Omental fat pad (tissue), 4 donors: Measurements from ENCODE around the gene TEX22. TPM values are rescaled to one million over a fixed set of nuclear protein-coding genes. Genes with fewer than 3 reads are reported as not detected.

Source experiments
- ATAC-seq: fragments of 150-250 bp; one replicate; pipeline ENCODE4 v1.9.1; 2016; ENCODE audit warnings: mild to moderate bottlenecking, moderate library complexity; ENCODE audit not compliant: low FRiP score
- DNase-seq: peaks from one replicate; pipeline ENCODE4 v3.0.0-alpha.2; 2019; ENCODE audit warnings: low spot score
- CTCF ChIP-seq, 3 donors: fragments of 450-650 bp; IDR thresholded peaks; one replicate each; pipeline ENCODE4 v1.5.1; 2016 to 2017; ENCODE audit warnings: antibody characterized with exemption in 3 of 3, mild to moderate bottlenecking in 3 of 3, moderate library complexity in 2 of 3
- total RNA-seq, 4 donors: library from RNA; depleted of rRNA; stranded (reverse); fragments of >200 nt; gene quantifications; one replicate each; pipeline ENCODE4 v1.1.0, GENCODE V29; 2016

The TEX22 gene
- total RNA-seq, 4 donors from 2014 or later: 0.24 to 0.47 TPM; not detected in 2

GRCh38 chr14:105436402-105436801 is 38.1 kb downstream of the TEX22 start:
- ATAC-seq: no peak
- DNase-seq: no peak
- no peak for TF ChIP-seq CTCF (IDR thresholded peaks at IDR 0.05)

GRCh38 chr14:105436891-105437722 is 38.8 kb downstream of the TEX22 start:
- TF ChIP-seq CTCF (IDR thresholded peaks at IDR 0.05): no peak
- DNase-seq (no peak), ATAC-seq (no peak)

- DNase-seq: no peak
- TF ChIP-seq CTCF (IDR thresholded peaks at IDR 0.05): no peak
- no peak for ATAC-seq
These were observed 39.6 kb downstream of the TEX22 start for GRCh38 chr14:105437723-105438500.

GRCh38 chr14:105439179-105439578 is 40.8 kb downstream of the TEX22 start:
- ATAC-seq (no peak), DNase-seq (no peak)
- TF ChIP-seq CTCF (IDR thresholded peaks at IDR 0.05): no peak

GRCh38 chr14:105439710-105440553 is 41.6 kb downstream of the TEX22 start:
- ATAC-seq: no peak
- no peak for TF ChIP-seq CTCF (IDR thresholded peaks at IDR 0.05)
- DNase-seq: no peak

- ATAC-seq (no peak), DNase-seq (no peak)
- TF ChIP-seq CTCF (IDR thresholded peaks at IDR 0.05): no peak
These were observed 42.2 kb downstream of the TEX22 start for GRCh38 chr14:105440554-105440900.
